Left ventricle myocardium inferior (tissue), 1 donor: ENCODE data around the gene KIF13A. TPM values are rescaled to one million over a fixed set of nuclear protein-coding genes. Genes with fewer than 3 reads are reported as not detected.
"Not testable (repeated sequence)": the region's sequence is repeated elsewhere in the genome, so short reads cannot be mapped to it uniquely, and the experiment has no call there.

Source experiments
- DNase-seq: peaks from one replicate; pipeline ENCODE4 v3.0.0-alpha.2; 2020
- H3K27ac ChIP-seq: fragments of 200-600 bp; replicated peaks from 2 replicates; pipeline ENCODE4 v1.8.0; 2021
- H3K27me3 ChIP-seq: fragments of 200-600 bp; 2 replicates; pipeline ENCODE4 v1.8.0; 2021; ENCODE audit warnings: low read depth
- H3K36me3 ChIP-seq: fragments of 200-600 bp; 2 replicates; pipeline ENCODE4 v1.8.0; 2021
- H3K4me1 ChIP-seq: fragments of 200-600 bp; 2 replicates; pipeline ENCODE4 v1.8.0; 2021
- H3K4me3 ChIP-seq: fragments of 200-600 bp; 2 replicates; pipeline ENCODE4 v1.8.0; 2021; ENCODE audit warnings: mild to moderate bottlenecking, moderate library complexity
- H3K9me3 ChIP-seq: fragments of 200-600 bp; replicated peaks from 2 replicates; pipeline ENCODE4 v1.8.0; 2021
- intact Hi-C: fragments of 100-400 bp; cut with micrococcal nuclease; formaldehyde crosslinking; loops from one replicate; pipeline ENCODE4 v1.11.0; 2022
- total RNA-seq: library from RNA; stranded (reverse); fragmentation: NEBNext Ultra II Directional; extraction: Animal tissue kit (Norgen Biotek cat#: 25700); gene quantifications from one replicate; pipeline ENCODE4 v1.2.1, GENCODE V29; 2021
- TF ChIP-seq, protein P1 (sequence below): fragments of 200-600 bp; IDR thresholded peaks from 2 replicates; pipeline ENCODE4 v1.8.0; 2021; ENCODE audit warnings: antibody characterized with exemption, mild to moderate bottlenecking, borderline replicate concordance
- donor health status: DM: no; HTN: yes; CAD: no; lungs with severe emphysema.

The KIF13A gene
- total RNA-seq, 1 donor from 2014 or later: 85.7 TPM

DNA sequence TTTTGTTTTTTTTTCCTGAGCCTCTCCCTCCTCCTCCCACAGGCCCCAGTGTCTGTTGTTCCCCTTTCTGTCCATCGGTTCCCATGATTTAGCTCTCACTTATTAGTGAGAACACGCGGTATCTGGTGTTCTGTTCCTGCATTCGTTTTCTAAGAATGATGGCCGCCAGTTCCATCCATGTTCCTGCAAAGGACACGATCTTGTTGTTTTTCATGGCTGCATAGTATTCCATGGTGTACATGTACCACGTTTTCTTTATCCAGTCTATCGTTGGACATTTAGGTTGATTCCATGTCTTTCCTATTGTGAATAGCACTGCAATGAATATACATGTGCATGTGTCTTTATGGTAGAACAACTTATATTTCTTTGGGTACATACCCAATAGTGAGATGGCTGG is 175.1 kb downstream of the KIF13A start:
- no peak overlapping the region for H3K4me3 ChIP-seq
- DNase-seq: no peak
- no peak overlapping the region for H3K27ac ChIP-seq
- H3K36me3 ChIP-seq: peaks cover 52% of the 10 kb centered on the region
- H3K9me3 ChIP-seq: no peaks in the 10 kb centered on the region
- TF ChIP-seq, protein P1, sequence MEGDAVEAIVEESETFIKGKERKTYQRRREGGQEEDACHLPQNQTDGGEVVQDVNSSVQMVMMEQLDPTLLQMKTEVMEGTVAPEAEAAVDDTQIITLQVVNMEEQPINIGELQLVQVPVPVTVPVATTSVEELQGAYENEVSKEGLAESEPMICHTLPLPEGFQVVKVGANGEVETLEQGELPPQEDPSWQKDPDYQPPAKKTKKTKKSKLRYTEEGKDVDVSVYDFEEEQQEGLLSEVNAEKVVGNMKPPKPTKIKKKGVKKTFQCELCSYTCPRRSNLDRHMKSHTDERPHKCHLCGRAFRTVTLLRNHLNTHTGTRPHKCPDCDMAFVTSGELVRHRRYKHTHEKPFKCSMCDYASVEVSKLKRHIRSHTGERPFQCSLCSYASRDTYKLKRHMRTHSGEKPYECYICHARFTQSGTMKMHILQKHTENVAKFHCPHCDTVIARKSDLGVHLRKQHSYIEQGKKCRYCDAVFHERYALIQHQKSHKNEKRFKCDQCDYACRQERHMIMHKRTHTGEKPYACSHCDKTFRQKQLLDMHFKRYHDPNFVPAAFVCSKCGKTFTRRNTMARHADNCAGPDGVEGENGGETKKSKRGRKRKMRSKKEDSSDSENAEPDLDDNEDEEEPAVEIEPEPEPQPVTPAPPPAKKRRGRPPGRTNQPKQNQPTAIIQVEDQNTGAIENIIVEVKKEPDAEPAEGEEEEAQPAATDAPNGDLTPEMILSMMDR: no peak
- no peaks in the 10 kb centered on the region for H3K27me3 ChIP-seq
- no peaks in the 10 kb centered on the region for H3K4me1 ChIP-seq
- intact Hi-C loops: no loop called here

DNA sequence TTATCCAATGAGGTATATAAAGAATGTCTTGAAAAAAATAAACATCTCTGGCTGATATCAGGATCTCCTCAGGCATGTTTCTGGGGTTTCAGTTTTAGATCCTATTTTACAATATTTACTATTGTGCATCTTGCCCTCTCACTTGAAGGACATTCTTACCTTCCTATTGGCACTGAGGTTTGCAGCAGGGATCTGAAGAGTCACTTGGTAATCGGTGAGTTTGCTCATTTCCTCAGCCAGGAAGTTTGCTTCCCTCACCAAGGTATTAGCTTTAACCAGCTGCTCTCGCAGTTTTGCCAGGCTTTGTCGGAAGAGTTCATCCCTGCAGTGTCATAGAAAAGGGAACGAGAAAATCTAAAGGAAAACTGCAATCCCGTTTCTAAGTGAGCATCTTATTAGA is 178.8 kb downstream of the KIF13A start:
- no peak for DNase-seq
- Histone ChIP-seq H3K4me1 (no peaks in the 10 kb centered on the region), H3K27ac (no peak overlapping the region), H3K9me3 (no peaks in the 10 kb centered on the region), H3K36me3 (peaks cover 67% of the 10 kb centered on the region), H3K27me3 (no peaks in the 10 kb centered on the region), H3K4me3 (no peak overlapping the region)
- TF ChIP-seq, protein P1: no peak
- intact Hi-C loops: no loop called here

DNA sequence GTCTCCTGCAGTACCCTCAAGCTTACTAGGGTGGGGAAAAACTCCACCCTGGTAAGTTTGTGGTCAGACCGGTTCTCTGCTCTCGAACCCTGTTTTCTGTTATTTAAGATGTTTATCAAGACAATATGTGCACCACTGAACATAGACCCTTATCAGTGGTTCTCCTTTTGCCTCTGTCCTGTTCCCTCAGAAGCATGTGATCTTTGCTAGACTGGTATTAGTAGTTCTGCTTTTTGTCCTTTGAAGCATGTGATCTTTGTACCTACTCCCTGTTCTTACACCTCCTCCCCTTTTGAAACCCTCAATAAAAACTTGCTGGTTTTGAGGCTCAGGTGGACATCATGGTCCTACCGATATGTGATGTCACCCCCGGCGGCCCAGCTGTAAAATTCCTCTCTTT is 180.0 kb downstream of the KIF13A start:
- H3K27ac ChIP-seq, intact Hi-C loops, DNase-seq, H3K4me1 ChIP-seq, H3K4me3 ChIP-seq, H3K9me3 ChIP-seq, H3K27me3 ChIP-seq: not testable (repeated sequence)
- peaks cover 66% of the 10 kb centered on the region for H3K36me3 ChIP-seq

DNA sequence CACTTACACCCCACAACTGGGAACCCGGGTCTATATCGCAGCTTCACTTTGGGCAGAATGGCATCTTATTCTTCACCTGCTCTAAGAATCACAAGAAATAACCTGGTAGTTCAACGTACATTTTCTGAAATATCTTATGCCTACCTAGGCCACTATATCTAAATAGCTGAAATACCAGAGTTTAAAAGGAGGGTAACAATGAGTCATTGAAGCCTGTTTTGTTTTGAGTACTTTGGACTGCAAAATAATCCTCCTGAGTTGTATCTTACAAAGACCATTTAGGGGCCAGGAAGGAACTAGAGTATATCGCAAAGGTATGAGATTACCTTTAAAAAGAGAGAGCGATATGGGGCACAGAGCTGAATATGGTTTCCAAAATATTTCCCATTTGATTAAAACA is 184.0 kb downstream of the KIF13A start:
- intact Hi-C loops: no loop called here
- Histone ChIP-seq H3K27ac (no peak overlapping the region), H3K9me3 (no peaks in the 10 kb centered on the region), H3K4me1 (no peaks in the 10 kb centered on the region), H3K27me3 (no peaks in the 10 kb centered on the region), H3K4me3 (no peak overlapping the region), H3K36me3 (peaks cover 92% of the 10 kb centered on the region)
- TF ChIP-seq, protein P1: no peak
- DNase-seq: no peak

DNA sequence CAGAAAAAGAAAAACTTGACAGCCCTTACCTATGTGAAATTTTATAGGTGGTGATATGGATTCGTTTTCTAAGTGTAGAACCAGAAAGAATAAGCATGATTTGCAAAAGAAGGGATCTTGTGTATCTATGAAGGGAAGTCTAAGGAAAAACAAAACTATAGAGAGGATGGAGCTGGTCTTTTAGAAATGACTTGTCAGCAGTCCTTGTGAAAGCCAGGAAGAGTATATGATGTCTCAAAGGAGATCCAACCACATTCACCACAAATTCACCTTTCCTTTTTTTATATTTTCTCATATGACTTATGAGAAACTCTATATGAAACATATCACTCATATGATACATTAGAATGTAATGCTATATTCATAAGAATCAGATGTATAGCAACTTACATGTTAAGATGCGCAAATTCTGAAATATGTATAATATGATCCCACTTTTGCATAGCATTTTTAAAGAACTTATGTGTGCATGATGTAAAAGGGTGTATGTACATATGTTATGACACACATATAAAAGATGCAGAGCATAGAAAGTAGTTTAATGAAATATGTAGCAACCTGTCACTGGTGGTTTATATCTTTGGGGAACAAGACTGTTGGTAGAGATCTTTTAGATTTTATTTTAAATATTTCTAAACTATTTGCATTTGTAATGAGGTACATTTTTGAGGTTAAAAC is 188.8 kb downstream of the KIF13A start:
- H3K36me3 ChIP-seq: peaks cover 99% of the 10 kb centered on the region
- no peak for DNase-seq
- H3K27me3 ChIP-seq: no peaks in the 10 kb centered on the region
- H3K4me3 ChIP-seq: no peak overlapping the region
- H3K9me3 ChIP-seq: no peaks in the 10 kb centered on the region
- no peak overlapping the region for H3K27ac ChIP-seq
- intact Hi-C loops: no loop called here
- TF ChIP-seq, protein P1: no peak
- H3K4me1 ChIP-seq: no peaks in the 10 kb centered on the region

DNA sequence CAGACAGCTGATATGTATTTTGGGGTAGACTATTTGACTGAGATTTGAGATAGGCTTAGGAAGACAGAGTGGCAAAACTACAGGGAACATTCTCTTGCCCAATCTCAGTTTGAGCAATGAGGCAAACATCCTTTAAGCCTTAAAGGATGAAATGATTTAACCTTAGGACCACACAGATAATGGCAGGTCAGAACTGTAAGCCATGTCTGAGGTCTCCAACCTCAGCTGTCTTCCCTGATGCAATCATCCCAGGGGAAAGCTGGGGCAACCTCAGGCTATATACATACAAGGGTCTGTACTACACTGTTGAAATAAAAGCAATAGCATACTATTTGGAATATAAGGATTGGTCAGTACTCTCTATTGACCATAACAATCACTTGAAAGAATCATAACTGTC is 196.9 kb downstream of the KIF13A start:
- H3K4me1 ChIP-seq: no peaks in the 10 kb centered on the region
- no peak overlapping the region for H3K4me3 ChIP-seq
- TF ChIP-seq, protein P1: no peak
- H3K9me3 ChIP-seq: no peaks in the 10 kb centered on the region
- DNase-seq: no peak
- intact Hi-C loops: no loop called here
- no peak overlapping the region for H3K27ac ChIP-seq
- H3K36me3 ChIP-seq: peaks cover 92% of the 10 kb centered on the region
- H3K27me3 ChIP-seq: no peaks in the 10 kb centered on the region
